ENCODE data around the gene NFAM1.

Gene NFAM1

GRCh38 chr22:42416671-42417230 lies 15.5 kb downstream of the NFAM1 start:
- no peak for DNase-seq (ENCODE audit: low read depth in 3 of 3)

GRCh38 chr22:42414565-42415303 lies 17.5 kb downstream of the NFAM1 start:
- no peak for DNase-seq (ENCODE audit: low read depth in 3 of 3)

- DNase-seq (ENCODE audit: low read depth in 3 of 3) = no peak
These were observed 18.2 kb downstream of the NFAM1 start for GRCh38 chr22:42414021-42414420.

- no peak for DNase-seq (ENCODE audit: low read depth in 3 of 3)
These were observed 19.4 kb downstream of the NFAM1 start for GRCh38 chr22:42412744-42413333.

GRCh38 chr22:42410708-42411107 lies 21.5 kb downstream of the NFAM1 start:
- no peak for DNase-seq (ENCODE audit: low read depth in 3 of 3)

GRCh38 chr22:42408810-42409529 lies 23.2 kb downstream of the NFAM1 start:
- no peak for DNase-seq (ENCODE audit: low read depth in 3 of 3)

GRCh38 chr22:42408276-42408675 lies 23.9 kb downstream of the NFAM1 start:
- no peak for DNase-seq (ENCODE audit: low read depth in 3 of 3)

GRCh38 chr22:42404266-42404665 lies 27.9 kb downstream of the NFAM1 start:
- no peak for DNase-seq (ENCODE audit: low read depth in 3 of 3)

GRCh38 chr22:42401535-42402334 lies 30.5 kb downstream of the NFAM1 start:
- no peak for DNase-seq (ENCODE audit: low read depth in 3 of 3)

GRCh38 chr22:42400811-42401534 lies 31.2 kb downstream of the NFAM1 start:
- DNase-seq (ENCODE audit: low read depth in 3 of 3) = no peak

- DNase-seq (ENCODE audit: low read depth in 3 of 3) = no peak
These were observed 32.6 kb downstream of the NFAM1 start for GRCh38 chr22:42399315-42400271.

GRCh38 chr22:42397332-42398249 lies 34.6 kb downstream of the NFAM1 start:
- DNase-seq (ENCODE audit: low read depth in 3 of 3) = no peak

GRCh38 chr22:42396621-42397331 lies 35.4 kb downstream of the NFAM1 start:
- no peak for DNase-seq (ENCODE audit: low read depth in 3 of 3)

GRCh38 chr22:42389143-42389542 lies 43.1 kb downstream of the NFAM1 start:
- no peak for DNase-seq (ENCODE audit: low read depth in 3 of 3)

GRCh38 chr22:42388130-42388797 lies 43.9 kb downstream of the NFAM1 start:
- no peak for DNase-seq (ENCODE audit: low read depth in 3 of 3)

GRCh38 chr22:42387631-42388030 lies 44.6 kb downstream of the NFAM1 start:
- DNase-seq (ENCODE audit: low read depth in 3 of 3) = no peak

- no peak for DNase-seq (ENCODE audit: low read depth in 3 of 3)
These were observed 46.5 kb downstream of the NFAM1 start for GRCh38 chr22:42385696-42386095.

GRCh38 chr22:42384506-42384905 lies 47.7 kb downstream of the NFAM1 start:
- DNase-seq (ENCODE audit: low read depth in 3 of 3) = no peak
